ENCODE results near the gene ITIH4. TPM values are rescaled to one million over a fixed set of nuclear protein-coding genes. Genes with fewer than 3 reads are reported as not detected.

Gene ITIH4
- total and polyA plus RNA-seq, 9 of the 15 experiments (the other 6 are each of a cell fraction or from before 2014, with no cell fraction given) = 0.09 to 0.62 (median 0.20) TPM; not detected in 6

DNA sequence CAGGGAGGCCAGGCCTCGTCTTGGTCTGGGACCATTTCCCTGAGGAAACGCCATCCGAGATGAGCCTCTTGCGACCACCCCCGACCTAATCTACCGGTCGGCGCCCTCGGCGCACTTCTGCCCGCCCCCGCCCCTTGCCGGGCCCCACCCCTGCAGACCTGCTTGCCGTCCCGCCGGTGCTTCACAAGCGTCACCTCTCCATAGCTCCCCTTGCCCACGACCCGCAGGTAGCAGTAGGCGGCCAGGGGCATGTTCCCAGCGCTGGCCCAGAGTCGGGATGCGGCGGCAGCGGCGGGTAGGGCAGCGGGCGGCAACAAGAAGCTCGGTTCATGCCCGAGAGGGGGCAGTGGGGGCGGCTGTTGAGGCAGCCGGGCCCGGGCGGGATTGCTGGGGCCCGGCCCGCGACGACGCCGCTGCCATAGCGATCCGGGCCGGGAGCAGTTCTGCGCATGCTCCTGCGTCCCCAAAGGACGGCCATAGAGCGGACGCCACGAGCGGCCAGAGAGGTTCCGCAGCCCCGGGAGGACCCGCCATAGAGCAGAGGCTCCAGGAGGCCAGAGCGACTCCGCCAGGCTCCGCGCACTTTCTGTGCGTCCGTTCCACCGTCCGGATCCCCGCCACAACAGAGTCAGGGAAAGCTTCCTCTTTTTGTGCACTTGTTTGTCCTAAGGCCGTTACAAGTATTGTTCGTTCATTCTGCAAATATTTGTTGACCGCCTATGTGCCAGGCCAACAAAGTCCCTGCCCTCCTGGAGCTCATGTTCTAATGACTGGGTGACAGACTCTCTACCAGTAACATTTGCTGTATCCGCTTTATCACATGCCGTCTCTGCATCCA, 59.8 kb downstream of the ITIH4 start, which contains the start of gene NEK4 (continued):
- TF ChIP-seq ZC3H4 (CRISPR knock-in tag; IDR thresholded peaks at IDR 0.05; ENCODE audit: borderline replicate concordance) (no peak), MTA1 (IDR thresholded peaks at IDR 0.05; ENCODE audit: borderline replicate concordance) (peak; percentile 93), ZBTB12 (CRISPR knock-in tag; IDR thresholded peaks at IDR 0.05) (peak; percentile 49; the same call in 1 of the 2 replicates), ERF (CRISPR knock-in tag; IDR thresholded peaks at IDR 0.05) (no peak), NFRKB (IDR thresholded peaks at IDR 0.05; ENCODE audit: low read depth) (no peak), ZNF655 (CRISPR knock-in tag; IDR thresholded peaks at IDR 0.05) (no peak), MAFF (IDR thresholded peaks at IDR 0.05; ENCODE audit: low read length) (no peak), TARDBP (IDR thresholded peaks at IDR 0.05) (no peak), HLTF (IDR thresholded peaks at IDR 0.05) (no peak), MCM7 (IDR thresholded peaks at IDR 0.05) (no peak), ZNF41 (CRISPR knock-in tag; conservative IDR thresholded peaks at IDR 0.05) (no peak), TCF7 (IDR thresholded peaks at IDR 0.05; ENCODE audit: borderline replicate concordance) (no peak), ZC3H11A (IDR thresholded peaks at IDR 0.05; ENCODE audit: low read depth, low read length) (no peak), SMARCA5 (IDR thresholded peaks at IDR 0.05) (no peak), ZNF609 (CRISPR knock-in tag; IDR thresholded peaks at IDR 0.05; ENCODE audit: borderline replicate concordance) (no peak), E2F3 (CRISPR knock-in tag; IDR thresholded peaks at IDR 0.05) (no peak), GTF2A2 (tag; IDR thresholded peaks at IDR 0.05) (no peak), MCM5 (IDR thresholded peaks at IDR 0.05; ENCODE audit: low read depth) (no peak)
- TF ChIP-seq, protein P1, sequence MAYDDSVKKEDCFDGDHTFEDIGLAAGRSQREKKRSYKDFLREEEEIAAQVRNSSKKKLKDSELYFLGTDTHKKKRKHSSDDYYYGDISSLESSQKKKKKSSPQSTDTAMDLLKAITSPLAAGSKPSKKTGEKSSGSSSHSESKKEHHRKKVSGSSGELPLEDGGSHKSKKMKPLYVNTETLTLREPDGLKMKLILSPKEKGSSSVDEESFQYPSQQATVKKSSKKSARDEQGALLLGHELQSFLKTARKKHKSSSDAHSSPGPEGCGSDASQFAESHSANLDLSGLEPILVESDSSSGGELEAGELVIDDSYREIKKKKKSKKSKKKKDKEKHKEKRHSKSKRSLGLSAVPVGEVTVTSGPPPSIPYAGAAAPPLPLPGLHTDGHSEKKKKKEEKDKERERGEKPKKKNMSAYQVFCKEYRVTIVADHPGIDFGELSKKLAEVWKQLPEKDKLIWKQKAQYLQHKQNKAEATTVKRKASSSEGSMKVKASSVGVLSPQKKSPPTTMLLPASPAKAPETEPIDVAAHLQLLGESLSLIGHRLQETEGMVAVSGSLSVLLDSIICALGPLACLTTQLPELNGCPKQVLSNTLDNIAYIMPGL (CRISPR knock-in tag; IDR thresholded peaks at IDR 0.05) = no peak
- TF ChIP-seq, protein P2, sequence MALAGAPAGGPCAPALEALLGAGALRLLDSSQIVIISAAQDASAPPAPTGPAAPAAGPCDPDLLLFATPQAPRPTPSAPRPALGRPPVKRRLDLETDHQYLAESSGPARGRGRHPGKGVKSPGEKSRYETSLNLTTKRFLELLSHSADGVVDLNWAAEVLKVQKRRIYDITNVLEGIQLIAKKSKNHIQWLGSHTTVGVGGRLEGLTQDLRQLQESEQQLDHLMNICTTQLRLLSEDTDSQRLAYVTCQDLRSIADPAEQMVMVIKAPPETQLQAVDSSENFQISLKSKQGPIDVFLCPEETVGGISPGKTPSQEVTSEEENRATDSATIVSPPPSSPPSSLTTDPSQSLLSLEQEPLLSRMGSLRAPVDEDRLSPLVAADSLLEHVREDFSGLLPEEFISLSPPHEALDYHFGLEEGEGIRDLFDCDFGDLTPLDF (CRISPR knock-in tag; IDR thresholded peaks at IDR 0.05) = no peak

Measured in K562 (cell line).